Neutrophil (primary cell): Measurements from ENCODE around the gene IP6K2.

ENCODE experiments used
- H3K27ac ChIP-seq: fragments of 200-600 bp; sonication (generic); 2 replicates; pipeline ENCODE4 v1.5.1; 2016; ENCODE audit warnings: mild to moderate bottlenecking, moderate library complexity
- H3K27me3 ChIP-seq: fragments of 200-600 bp; sonication (generic); 2 replicates; pipeline ENCODE4 v1.6.0; 2016; ENCODE audit warnings: mild to moderate bottlenecking
- H3K36me3 ChIP-seq: fragments of 200-600 bp; sonication (generic); 2 replicates; pipeline ENCODE4 v1.5.1; 2017
- H3K4me1 ChIP-seq, 2 experiments: fragments of 200-600 bp in 1 of 2; sonication (generic) in 1 of 2; 1 replicate in 1 of 2; 2 replicates in 1 of 2; pipeline versions ENCODE4 v1.5.1 to v1.6.1; 2013 to 2016; ENCODE audit warnings: low read depth in 1 of 2, low read length in 1 of 2, mild to moderate bottlenecking in 1 of 2, moderate library complexity in 1 of 2; ENCODE audit not compliant: control insufficient read depth in 1 of 2, insufficient read depth in 1 of 2
- H3K4me3 ChIP-seq, 2 experiments: fragments of 200-600 bp in 1 of 2; sonication (generic) in 1 of 2; 1 replicate in 1 of 2; 2 replicates in 1 of 2; pipeline ENCODE4 v1.5.1; 2013 to 2016; ENCODE audit warnings: low read depth in 1 of 2, low read length in 1 of 2, mild to moderate bottlenecking in 1 of 2, moderate library complexity in 1 of 2
- H3K9me3 ChIP-seq: fragments of 200-600 bp; sonication (generic); 2 replicates; pipeline ENCODE4 v1.5.1; 2016
- TF ChIP-seq, protein P1 (sequence below): fragments of 200-600 bp; sonication (generic); IDR thresholded peaks from 2 replicates; pipeline ENCODE4 v1.5.1; 2016; ENCODE audit warnings: antibody characterized with exemption

Gene IP6K2

DNA sequence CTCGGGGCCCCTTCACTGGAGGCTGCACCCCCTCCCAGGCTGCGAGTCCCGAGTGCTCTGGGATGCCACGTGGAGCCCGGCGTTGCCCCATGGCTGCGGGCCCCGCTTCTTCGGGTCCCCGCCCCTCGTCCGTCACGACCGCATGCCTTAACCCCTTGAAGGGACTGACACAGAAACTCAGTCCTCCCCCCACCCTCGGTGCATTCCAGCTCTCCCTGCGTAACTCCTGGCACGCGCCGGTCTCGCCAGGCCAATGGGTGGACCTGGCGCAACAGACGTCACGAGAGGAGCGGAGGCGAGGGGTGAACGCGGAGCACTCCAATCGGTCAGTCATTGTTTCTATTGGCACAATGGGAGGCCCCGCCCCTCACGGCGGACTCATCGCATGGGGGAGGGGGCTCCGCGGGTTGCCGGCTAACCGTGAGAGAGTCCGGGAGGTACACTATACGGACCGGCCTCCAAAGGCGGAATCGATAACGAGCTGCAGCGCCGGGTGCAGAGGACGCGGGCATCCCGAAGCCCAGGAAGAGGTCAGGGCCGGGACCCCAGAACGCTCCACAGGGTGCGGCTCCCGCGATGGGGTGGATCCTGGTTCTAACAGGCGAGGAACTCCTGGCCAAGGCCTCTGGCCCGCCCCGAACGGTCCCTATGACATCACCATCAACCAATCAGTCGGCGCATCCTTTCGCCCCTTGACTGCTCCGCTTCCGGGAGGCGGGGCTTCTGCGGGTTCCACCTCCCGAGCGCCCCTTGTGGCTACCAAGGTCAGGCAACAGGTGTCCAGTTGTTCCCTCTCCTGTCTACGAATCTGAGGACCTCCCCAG is 53.3 kb downstream of the IP6K2 start:
- H3K4me3 ChIP-seq, result peak overlapping the region; percentile 68 to 73
- no peak overlapping the region for H3K27ac ChIP-seq

DNA sequence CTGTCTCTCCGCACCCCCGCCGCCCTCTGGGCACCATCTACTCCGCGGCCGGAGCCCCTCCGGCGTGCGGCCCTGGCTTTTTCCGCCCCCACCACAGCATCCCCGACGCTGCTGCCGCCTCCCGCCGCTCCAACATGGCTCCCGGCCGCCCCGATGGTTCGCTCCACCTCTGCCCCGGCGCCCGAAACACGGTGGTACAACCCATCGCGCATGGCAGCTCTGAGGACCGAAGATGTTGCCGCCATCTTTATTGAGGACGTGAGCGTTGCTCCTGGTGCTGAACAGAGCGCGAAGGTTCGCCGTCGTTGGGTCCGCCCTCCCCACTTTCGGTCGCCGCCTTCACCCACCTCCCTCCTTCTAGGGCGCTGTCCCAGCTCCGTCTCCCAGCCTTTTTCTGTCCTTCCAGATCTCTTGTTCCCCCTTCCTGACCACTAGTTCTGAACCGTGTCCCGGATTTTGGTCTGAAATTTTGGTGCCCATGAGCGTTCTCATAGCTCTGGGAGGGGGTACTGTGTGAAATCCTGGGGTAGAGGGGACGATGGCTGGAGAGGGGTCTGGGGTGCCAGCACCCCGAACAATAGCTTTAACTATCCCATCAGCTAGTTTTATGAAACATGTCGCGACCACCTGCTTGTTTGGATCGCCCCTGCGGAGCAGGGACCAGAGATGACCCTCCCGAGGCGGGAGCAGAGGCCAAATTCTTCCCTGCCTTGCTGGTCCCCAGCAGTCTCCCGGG is 54.1 kb downstream of the IP6K2 start, which contains the start of gene CELSR3:
Gene CELSR3 (minus strand): TSS at position 134 of the 736 bp plus-strand sequence. CDS start 252 bp downstream, outside the sequence.
- Histone ChIP-seq H3K36me3 (no peaks in the 10 kb centered on the region), H3K27me3 (peaks cover 69% of the 10 kb centered on the region), H3K9me3 (no peaks in the 10 kb centered on the region)

More for the DNA sequence above, 53.3 kb downstream of the IP6K2 start:
- Histone ChIP-seq H3K27me3 (peaks cover 61% of the 10 kb centered on the region), H3K9me3 (no peaks in the 10 kb centered on the region), H3K36me3 (no peaks in the 10 kb centered on the region), H3K4me1 (peaks cover 14 to 21% of the 10 kb centered on the region in 2 experiments)
- TF ChIP-seq, protein P1, sequence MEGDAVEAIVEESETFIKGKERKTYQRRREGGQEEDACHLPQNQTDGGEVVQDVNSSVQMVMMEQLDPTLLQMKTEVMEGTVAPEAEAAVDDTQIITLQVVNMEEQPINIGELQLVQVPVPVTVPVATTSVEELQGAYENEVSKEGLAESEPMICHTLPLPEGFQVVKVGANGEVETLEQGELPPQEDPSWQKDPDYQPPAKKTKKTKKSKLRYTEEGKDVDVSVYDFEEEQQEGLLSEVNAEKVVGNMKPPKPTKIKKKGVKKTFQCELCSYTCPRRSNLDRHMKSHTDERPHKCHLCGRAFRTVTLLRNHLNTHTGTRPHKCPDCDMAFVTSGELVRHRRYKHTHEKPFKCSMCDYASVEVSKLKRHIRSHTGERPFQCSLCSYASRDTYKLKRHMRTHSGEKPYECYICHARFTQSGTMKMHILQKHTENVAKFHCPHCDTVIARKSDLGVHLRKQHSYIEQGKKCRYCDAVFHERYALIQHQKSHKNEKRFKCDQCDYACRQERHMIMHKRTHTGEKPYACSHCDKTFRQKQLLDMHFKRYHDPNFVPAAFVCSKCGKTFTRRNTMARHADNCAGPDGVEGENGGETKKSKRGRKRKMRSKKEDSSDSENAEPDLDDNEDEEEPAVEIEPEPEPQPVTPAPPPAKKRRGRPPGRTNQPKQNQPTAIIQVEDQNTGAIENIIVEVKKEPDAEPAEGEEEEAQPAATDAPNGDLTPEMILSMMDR, result peak; percentile 73

DNA sequence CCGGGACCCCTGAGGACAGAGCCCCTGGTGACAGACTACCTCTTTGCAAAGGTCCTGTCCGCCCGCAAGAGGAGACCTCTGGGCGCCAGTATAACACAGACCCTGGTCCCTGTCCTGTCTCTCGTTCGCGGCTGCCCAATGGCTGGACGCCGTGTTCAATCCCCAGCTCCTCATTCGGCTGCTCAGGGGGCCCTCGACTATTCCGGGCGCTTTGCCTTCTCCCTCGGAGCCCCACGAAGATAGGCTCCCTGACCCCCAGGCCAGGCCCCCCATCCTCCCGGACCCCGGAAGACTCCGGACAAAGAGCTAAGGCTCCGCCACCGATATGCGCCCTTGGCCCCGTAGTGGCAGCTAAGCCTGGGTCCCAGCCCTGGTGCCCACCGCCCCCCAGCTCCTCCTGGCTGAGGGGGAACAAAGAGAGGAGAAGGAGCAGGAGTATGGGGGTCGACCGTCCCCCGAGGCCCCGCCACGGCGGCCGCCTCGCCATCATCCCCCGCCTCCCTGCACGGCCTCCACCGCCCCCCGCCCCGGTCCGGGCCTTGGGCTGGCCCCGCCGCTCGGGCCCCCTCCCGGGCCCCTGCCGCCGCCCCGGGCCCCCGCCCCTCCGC is 54.8 kb downstream of the IP6K2 start:
- TF ChIP-seq, protein P1, result no peak

More for the DNA sequence above, 54.1 kb downstream of the IP6K2 start, which contains the start of gene CELSR3:
- H3K4me1 ChIP-seq, result peaks cover 14 to 21% of the 10 kb centered on the region in 2 experiments
- TF ChIP-seq, protein P1, result no peak
- no peak within 1 kb of the TSS for H3K27ac ChIP-seq
- H3K4me3 ChIP-seq, result peak within 1 kb of the TSS; percentile 68 to 73

DNA sequence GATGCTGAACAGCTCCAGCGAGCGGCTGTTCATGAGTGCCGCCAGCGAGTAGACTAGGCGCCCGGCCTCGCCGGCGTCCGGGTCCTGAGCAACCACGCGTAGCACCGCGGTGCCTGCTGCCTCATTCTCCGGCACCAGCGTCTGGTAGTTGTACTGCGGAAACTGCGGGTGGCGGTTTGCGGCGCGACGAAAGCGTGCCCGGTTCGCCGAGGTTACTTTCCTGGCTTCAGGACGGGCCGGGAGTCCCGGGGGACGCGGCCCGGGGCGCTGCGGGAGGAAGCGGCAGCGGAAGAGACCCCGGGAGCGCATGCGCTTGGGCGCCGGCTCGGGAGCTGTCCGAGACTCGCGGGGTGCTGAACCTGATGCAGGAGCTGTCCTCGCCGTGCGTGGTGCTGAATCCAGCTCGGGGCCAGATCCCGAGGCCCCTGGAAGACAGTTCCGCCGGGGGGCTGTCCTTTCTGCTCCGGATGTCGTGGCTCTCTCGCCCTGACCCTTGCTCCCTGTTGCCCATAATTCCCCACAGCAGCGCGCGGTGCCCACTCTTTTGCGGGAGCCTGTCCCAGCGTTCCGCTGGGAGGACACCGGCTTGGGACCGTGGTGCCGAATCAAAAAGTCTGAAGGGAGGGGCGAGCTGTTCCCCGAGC is 55.4 kb downstream of the IP6K2 start:
- Histone ChIP-seq H3K4me3 (peak overlapping the region in 1 of 2 experiments; percentile 28), H3K4me1 (peaks cover 21 to 25% of the 10 kb centered on the region in 2 experiments), H3K36me3 (no peaks in the 10 kb centered on the region), H3K9me3 (no peaks in the 10 kb centered on the region), H3K27me3 (peaks cover 82% of the 10 kb centered on the region), H3K27ac (no peak overlapping the region)
- TF ChIP-seq, protein P1, result no peak

More for the DNA sequence above, 54.8 kb downstream of the IP6K2 start:
- Histone ChIP-seq H3K4me3 (no peak overlapping the region), H3K36me3 (no peaks in the 10 kb centered on the region), H3K9me3 (no peaks in the 10 kb centered on the region), H3K27ac (no peak overlapping the region), H3K4me1 (peaks cover 15 to 21% of the 10 kb centered on the region in 2 experiments), H3K27me3 (peaks cover 75% of the 10 kb centered on the region)

DNA sequence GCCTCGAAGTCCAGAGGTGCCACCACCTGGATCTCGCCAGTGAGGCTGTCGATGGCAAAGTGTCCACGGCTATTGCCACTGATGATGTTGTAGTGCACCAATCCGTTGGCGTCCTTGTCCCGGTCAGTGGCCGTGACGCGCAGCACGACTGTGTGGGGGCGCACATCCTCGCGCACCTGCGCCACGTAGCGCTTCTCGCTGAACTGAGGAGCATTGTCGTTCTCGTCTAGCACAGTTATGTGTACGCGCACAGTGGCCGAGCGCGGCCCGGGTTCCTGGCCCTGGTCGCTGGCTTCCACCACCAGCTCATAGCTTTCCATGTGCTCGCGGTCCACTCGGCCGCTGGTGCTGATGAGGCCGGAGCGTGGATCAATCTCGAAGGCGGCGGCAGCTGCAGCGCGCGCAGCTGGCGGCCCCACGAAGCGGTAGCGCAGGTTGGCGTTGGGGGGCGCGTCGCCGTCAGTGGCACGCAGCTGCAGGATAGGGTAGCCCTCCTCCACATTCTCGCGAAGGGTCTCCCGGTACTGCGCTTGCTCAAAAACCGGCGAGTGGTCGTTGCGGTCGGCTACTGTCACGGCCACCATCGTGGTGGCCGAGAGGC is 56.1 kb downstream of the IP6K2 start:
- Histone ChIP-seq H3K4me1 (peaks cover 26 to 32% of the 10 kb centered on the region in 2 experiments), H3K36me3 (no peaks in the 10 kb centered on the region), H3K9me3 (no peaks in the 10 kb centered on the region), H3K27me3 (peaks cover 89% of the 10 kb centered on the region), H3K27ac (no peak overlapping the region), H3K4me3 (no peak overlapping the region)
- TF ChIP-seq, protein P1, result no peak
